Activated CD8-positive, alpha-beta T cell treated with anti-CD3 and anti-CD28 coated beads, Interleukin-2, amount 10 ng/mL, durations not matched to agents 7 days and 5 days (primary cell): ENCODE results near the gene DDX21. TPM values are rescaled to one million over a fixed set of nuclear protein-coding genes. Genes with fewer than 3 reads are reported as not detected.
"Not testable (repeated sequence)": the region's sequence is repeated elsewhere in the genome, so short reads cannot be mapped to it uniquely, and the experiment has no call there.

Experiments
- ATAC-seq: fragments of 150-1000 bp; cut with Tn5 transposase; one replicate; pipeline ENCODE4 v1.10.0; 2021; ENCODE audit warnings: moderate library complexity
- CTCF ChIA-PET: fragments of 350-600 bp; sonication (Branson Sonifier 250); formaldehyde crosslinking; loops from one replicate; lab custom pipeline; 2021; ENCODE audit warnings: antibody characterized with exemption; lab: Charles Lee
- POLR2A ChIA-PET: fragments of 350-600 bp; sonication (Branson Sonifier 250); formaldehyde crosslinking; loops from one replicate; lab custom pipeline; 2021; ENCODE audit warnings: antibody characterized with exemption; lab: Charles Lee
- DNase-seq: peaks from one replicate; pipeline ENCODE4 v3.0.0-alpha.2; 2020
- H3K27ac Mint-ChIP-seq: one replicate; pipeline ENCODE4 v1.8.0; 2021; ENCODE audit warnings: mild to moderate bottlenecking, mixed read lengths
- H3K27me3 Mint-ChIP-seq: one replicate; pipeline ENCODE4 v1.8.0; 2021; ENCODE audit warnings: low read depth, mixed read lengths
- H3K36me3 Mint-ChIP-seq: one replicate; pipeline ENCODE4 v1.8.0; 2021; ENCODE audit warnings: low read depth, mixed read lengths
- H3K4me1 Mint-ChIP-seq: one replicate; pipeline ENCODE4 v1.8.0; 2021; ENCODE audit warnings: low read depth, mixed read lengths
- H3K4me3 Mint-ChIP-seq: one replicate; pipeline ENCODE4 v1.8.0; 2021; ENCODE audit warnings: mild to moderate bottlenecking, mixed read lengths
- H3K9me3 Mint-ChIP-seq: one replicate; pipeline ENCODE4 v1.8.0; 2022; ENCODE audit warnings: mixed read lengths; ENCODE audit not compliant: insufficient read depth
- total RNA-seq, 2 experiments: library from RNA; stranded (reverse); gene quantifications; one replicate each; pipeline ENCODE4 v1.2.3, GENCODE V29; 2021

Gene DDX21
- 10 to 100 TPM; 94.7 to 94.9 TPM for total RNA-seq

DNA sequence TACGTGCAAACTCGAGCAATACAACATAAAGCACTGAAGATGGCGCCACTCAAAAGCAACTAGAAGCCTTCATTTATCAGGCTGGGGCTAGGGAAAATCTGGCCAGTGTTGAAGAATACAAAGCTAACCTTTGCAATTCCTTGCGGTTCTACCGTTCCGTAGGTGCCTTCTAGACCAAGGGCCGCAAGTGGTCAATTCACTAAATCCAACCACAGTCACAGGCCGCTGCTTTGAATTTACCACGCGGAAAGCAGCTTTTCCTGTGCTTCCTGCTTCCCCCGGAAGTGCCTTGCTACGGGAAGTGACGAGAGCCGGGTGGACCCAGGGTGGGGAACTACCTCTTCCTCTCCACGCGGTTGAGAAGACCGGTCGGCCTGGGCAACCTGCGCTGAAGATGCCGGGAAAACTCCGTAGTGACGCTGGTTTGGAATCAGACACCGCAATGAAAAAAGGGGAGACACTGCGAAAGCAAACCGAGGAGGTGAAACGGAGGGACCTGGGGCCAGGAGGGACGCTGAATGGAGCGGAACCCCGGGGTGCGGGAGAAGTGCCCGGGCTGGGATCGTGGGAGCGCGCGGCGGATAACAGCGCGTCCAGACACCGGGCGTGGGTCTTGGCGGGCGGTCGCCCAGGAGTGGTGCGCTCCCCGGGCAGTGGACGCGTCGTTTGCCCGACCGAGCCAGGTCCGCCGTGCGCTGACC lies at the start of gene DDX21:
Gene DDX21, plus strand, starts transcription at position 339 of the 701 bp plus-strand sequence. Its CDS starts 56 bp downstream, at position 395.
- H3K9me3 Mint-ChIP-seq, result no peaks in the 10 kb centered on the region
- peaks cover 40% of the 10 kb centered on the region for H3K36me3 Mint-ChIP-seq
- CTCF ChIA-PET, result interaction anchor here (0.7 to 2.7 kb wide), 29 partner anchors 9 to 534 kb away, joined by 3 to 34 read pairs (median 5); partner anchors contain the start of gene STOX1
- DNase-seq (peak; percentile 94), ATAC-seq (peak; percentile 85)
- peak within 1 kb of the TSS; percentile 100 for H3K4me3 Mint-ChIP-seq
- peak within 1 kb of the TSS; percentile 100 for H3K27ac Mint-ChIP-seq
- H3K27me3 Mint-ChIP-seq, result no peaks in the 10 kb centered on the region
- H3K4me1 Mint-ChIP-seq, result peaks cover 31% of the 10 kb centered on the region
- POLR2A ChIA-PET, result interaction anchor here (0.6 to 2.3 kb wide), 21 partner anchors 9 to 273 kb away, joined by 3 to 11 read pairs (median 4); partner anchors contain the start of genes DDX50 and STOX1

DNA sequence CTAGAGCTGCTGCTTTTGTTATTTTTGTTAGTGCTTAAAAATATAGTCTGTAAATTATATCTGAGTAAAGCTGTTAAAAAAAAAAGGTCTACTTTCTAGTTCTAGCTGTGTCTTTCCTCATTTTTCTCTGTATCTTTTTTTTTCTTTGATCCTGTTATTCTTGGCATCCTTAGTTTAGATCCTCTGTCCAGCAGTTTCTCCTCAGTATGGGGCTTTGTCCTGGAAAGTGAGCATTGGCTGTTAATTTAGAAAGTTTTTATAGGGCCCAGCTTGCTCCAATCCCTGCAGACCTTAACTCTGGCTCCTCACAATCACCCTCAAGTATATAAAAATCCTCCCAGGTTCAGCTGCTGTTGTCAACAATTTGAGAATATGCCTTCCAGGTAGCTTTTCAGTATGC lies 31.4 kb upstream of the DDX21 start:
- Mint-ChIP-seq H3K4me1 (no peaks in the 10 kb centered on the region), H3K4me3 (no peak overlapping the region), H3K27ac (peak overlapping the region; percentile 51), H3K27me3 (no peaks in the 10 kb centered on the region), H3K36me3 (peaks cover 38% of the 10 kb centered on the region), H3K9me3 (no peaks in the 10 kb centered on the region)
- CTCF ChIA-PET, result interaction anchor here (1.1 kb wide), 1 partner anchor 10 kb away, joined by 3 read pairs; no protein-coding TSS in a partner anchor
- POLR2A ChIA-PET, result no interaction called here
- no peak for DNase-seq
- ATAC-seq, result no peak

DNA sequence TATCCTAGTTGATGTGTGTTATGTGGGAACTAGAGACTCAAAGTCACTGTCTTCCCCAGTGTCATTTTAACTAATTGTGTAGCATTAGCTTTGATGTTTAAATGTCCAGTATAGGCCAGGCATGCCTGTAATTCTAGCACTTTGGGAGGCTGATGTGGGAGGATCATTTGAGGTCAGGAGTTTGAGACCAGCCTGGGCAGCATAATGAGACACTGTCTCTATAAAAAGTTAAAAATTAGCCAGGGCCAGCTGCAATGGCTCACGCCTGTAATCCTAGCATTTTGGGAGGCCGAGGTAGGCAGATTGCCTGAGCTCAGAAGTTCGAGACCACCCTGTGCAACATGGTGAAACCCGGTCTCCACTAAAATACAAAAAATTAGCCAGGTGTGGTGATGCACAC lies 30.5 kb upstream of the DDX21 start:
- Mint-ChIP-seq H3K9me3 (no peaks in the 10 kb centered on the region), H3K27ac (no peak overlapping the region), H3K27me3 (no peaks in the 10 kb centered on the region), H3K36me3 (peaks cover 33% of the 10 kb centered on the region), H3K4me1 (no peaks in the 10 kb centered on the region), H3K4me3 (no peak overlapping the region)
- ChIA-PET POLR2A (interaction anchor here (1.1 kb wide), 1 partner anchor 25 kb away, joined by 3 read pairs; no protein-coding TSS in a partner anchor), CTCF (no interaction called here)
- ATAC-seq, result no peak
- DNase-seq, result no peak

DNA sequence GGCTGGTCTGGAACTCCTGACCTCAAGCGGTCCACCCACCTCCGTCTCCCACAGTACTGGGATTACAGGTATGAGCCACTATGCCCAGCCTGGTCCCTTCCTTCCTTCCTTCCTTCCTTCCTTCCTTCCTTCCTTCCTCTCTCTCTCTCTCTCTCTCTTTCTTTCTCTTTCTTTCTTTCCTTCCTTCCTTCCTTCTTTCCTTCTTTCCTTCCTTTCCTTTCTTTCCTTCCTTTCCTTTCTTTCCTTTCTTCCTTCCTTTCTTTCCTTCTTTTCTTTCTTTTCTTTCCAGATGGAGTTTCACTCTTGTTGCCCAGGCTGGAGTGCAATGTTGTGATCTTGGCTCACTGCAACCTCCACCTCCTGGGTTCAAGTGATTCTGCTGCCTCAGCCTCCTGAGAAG lies 26.8 kb upstream of the DDX21 start:
- H3K27me3 Mint-ChIP-seq, DNase-seq, H3K4me3 Mint-ChIP-seq, ATAC-seq, H3K4me1 Mint-ChIP-seq, H3K9me3 Mint-ChIP-seq, CTCF ChIA-PET, POLR2A ChIA-PET: not testable (repeated sequence)
- peaks cover 40% of the 10 kb centered on the region for H3K36me3 Mint-ChIP-seq
- H3K27ac Mint-ChIP-seq, result peak overlapping the region; percentile 61

DNA sequence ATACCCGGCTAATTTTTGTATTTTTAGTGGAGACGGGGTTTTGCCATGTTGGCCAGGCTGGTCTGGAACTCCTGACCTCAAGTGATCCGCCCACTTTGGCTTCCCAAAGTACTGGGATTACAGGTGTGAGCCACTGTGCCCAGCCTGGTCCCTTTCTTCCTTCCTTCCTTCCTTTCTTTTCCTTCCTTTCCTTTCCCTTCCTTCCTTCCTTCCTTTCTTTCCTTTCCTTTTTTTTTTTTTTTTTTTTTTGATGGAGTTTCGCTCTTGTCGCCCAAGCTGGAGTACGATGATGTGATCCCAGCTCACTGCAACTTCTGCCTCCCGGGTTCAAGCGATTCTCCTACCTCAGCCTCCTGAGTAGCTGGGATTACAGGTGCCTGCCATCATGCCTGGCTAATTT lies 26.1 kb upstream of the DDX21 start:
- H3K36me3 Mint-ChIP-seq, result peaks cover 36% of the 10 kb centered on the region
- ATAC-seq, CTCF ChIA-PET, DNase-seq, POLR2A ChIA-PET, H3K4me3 Mint-ChIP-seq, H3K27me3 Mint-ChIP-seq, H3K27ac Mint-ChIP-seq, H3K9me3 Mint-ChIP-seq, H3K4me1 Mint-ChIP-seq: not testable (repeated sequence)

DNA sequence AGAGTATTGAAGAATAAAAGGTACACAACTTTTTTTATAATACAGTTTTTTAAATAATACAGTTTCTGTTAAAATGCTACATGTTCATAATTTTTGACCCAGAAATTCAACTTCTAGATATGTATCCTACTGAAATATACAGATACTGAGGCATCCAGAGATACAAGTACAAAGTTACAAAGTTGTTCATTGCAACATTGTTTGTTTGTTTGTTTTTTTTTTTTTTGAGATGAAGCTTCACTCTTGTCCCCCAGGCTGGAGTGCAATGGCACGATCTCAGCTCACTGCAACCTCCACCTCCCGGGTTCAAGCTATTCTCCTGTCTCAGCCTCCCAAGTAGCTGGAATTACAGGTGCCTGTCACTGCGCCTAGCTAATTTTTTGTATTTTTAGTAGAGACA lies 23.1 kb upstream of the DDX21 start:
- H3K9me3 Mint-ChIP-seq, H3K27me3 Mint-ChIP-seq, H3K27ac Mint-ChIP-seq, ATAC-seq, H3K4me1 Mint-ChIP-seq, POLR2A ChIA-PET, DNase-seq, H3K4me3 Mint-ChIP-seq: not testable (repeated sequence)
- CTCF ChIA-PET, result interaction anchor here (1.1 kb wide), 1 partner anchor 22 kb away, joined by 3 read pairs; no protein-coding TSS in a partner anchor
- peaks cover 39% of the 10 kb centered on the region for H3K36me3 Mint-ChIP-seq

DNA sequence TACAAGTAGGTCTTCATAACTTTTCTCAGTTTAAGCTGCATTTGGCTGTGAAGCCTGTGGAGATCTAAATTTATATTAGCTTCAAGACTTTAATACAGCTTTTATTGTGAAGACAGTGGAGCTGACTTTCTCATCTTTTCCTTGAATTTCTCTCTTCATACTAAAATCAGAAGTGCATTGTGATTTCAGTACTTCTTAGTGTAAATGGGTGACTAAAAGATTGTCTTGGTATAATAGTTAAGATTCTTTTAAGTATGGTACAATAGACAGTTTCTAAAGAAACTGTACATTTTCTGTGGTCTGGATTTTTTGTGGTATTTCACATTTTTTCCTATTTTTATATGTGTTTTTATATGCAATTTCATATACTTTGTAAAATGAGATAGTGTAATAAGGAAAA lies 21.0 kb upstream of the DDX21 start:
- no peaks in the 10 kb centered on the region for H3K9me3 Mint-ChIP-seq
- ATAC-seq (no peak), DNase-seq (no peak)
- no peaks in the 10 kb centered on the region for H3K27me3 Mint-ChIP-seq
- no peak overlapping the region for H3K4me3 Mint-ChIP-seq
- peaks cover 5% of the 10 kb centered on the region for H3K4me1 Mint-ChIP-seq
- POLR2A ChIA-PET, result no interaction called here
- peaks cover 49% of the 10 kb centered on the region for H3K36me3 Mint-ChIP-seq
- H3K27ac Mint-ChIP-seq, result no peak overlapping the region
- CTCF ChIA-PET, result no interaction called here

DNA sequence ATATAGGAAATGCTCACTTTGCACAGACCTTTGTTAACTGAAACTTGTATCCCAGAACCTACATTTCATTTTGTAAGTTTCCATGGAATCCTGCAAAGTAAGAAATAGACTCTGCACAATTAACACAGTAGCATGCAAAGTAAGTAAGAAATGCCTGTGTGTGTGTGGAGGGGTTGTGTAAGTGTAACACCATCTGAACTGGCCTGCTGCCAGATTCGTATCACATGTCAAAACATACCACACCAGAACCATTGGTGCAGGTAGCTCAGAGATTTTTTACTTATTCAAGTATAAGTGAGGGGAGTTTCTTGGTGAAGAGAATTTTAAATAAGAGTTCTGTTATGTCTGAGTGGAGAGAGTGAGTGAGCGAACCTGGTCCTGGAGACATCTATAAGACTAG lies 17.9 kb upstream of the DDX21 start:
- H3K4me1 Mint-ChIP-seq, result peaks cover 3% of the 10 kb centered on the region
- H3K9me3 Mint-ChIP-seq, result no peaks in the 10 kb centered on the region
- no peak for DNase-seq
- ChIA-PET CTCF (interaction anchor here (2.5 kb wide), 1 partner anchor 18 kb away, joined by 5 read pairs; the partner anchor contains the start of gene DDX21), POLR2A (no interaction called here)
- no peak overlapping the region for H3K4me3 Mint-ChIP-seq
- no peak for ATAC-seq
- H3K27me3 Mint-ChIP-seq, result no peaks in the 10 kb centered on the region
- no peak overlapping the region for H3K27ac Mint-ChIP-seq
- peaks cover 35% of the 10 kb centered on the region for H3K36me3 Mint-ChIP-seq

DNA sequence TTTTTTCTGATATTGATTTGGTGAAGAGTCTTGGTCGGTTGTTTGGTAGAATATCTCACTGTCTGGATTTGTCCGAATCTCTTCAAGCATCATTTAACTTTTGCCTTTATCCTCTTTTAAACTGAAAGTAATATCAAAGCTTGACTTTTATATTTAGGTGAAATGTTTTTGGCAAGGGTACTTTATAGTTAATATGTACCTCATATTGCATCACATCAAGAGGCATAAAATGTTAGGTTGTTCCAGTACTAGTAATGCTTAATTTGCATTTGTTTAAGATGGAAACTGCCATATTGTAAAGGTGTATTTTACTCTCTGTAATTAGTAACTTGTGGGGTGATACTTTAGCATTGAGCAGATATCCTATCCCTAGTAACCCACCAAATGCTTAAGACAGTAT lies 17.1 kb upstream of the DDX21 start:
- ChIA-PET CTCF (no interaction called here), POLR2A (no interaction called here)
- Mint-ChIP-seq H3K27me3 (no peaks in the 10 kb centered on the region), H3K36me3 (peaks cover 35% of the 10 kb centered on the region), H3K27ac (no peak overlapping the region), H3K4me1 (peaks cover 3% of the 10 kb centered on the region), H3K4me3 (no peak overlapping the region), H3K9me3 (no peaks in the 10 kb centered on the region)
- ATAC-seq, result no peak
- no peak for DNase-seq

DNA sequence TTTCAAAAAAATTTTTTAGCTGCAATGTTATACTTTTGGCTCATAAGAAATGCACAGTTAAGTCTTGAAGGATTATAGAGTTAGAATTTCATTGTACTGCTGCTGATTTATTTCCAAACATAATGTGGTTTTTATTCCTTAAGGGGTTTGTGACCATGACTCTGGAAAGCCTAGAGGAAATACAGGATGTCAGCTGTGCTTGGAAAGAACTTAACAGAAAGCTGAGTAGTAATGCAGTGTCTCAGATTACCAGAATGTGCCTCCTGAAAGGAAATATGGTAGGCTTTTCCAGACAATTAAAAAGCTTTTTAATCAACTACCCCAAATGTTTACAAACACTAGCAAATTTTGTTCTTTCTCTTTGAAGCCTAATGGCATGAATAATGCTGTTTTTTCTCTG lies 15.1 kb upstream of the DDX21 start:
- H3K27ac Mint-ChIP-seq, H3K9me3 Mint-ChIP-seq, H3K4me1 Mint-ChIP-seq, H3K4me3 Mint-ChIP-seq, H3K27me3 Mint-ChIP-seq, DNase-seq, POLR2A ChIA-PET, ATAC-seq: not testable (repeated sequence)
- CTCF ChIA-PET, result interaction anchor here (1.3 to 3.4 kb wide), 2 partner anchors 15 to 29 kb away, joined by 3 to 17 read pairs; partner anchors contain the start of gene DDX21
- peaks cover 35% of the 10 kb centered on the region for H3K36me3 Mint-ChIP-seq

DNA sequence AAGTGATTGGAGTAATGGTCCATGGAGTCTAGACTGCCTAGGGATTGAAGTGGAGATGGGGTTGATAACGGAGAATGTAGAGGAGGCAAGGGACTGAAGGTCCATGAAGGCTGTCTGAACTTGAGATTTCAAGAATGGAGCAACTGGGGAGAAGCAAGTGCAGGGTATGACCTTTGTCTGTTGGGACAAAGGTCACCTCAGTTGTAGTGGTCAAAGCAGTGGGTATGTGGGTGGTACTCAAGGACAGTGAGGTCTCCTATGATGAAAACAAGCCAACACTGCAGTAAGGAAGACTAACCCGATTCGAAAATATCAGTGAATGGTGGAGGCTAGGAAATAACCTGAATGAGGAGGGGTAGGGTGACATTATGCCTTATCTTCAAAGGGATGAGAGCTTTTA lies 5.4 kb upstream of the DDX21 start:
- CTCF ChIA-PET, result interaction anchor here (1.4 kb wide), 1 partner anchor 36 kb away, joined by 5 read pairs; no protein-coding TSS in a partner anchor

DNA sequence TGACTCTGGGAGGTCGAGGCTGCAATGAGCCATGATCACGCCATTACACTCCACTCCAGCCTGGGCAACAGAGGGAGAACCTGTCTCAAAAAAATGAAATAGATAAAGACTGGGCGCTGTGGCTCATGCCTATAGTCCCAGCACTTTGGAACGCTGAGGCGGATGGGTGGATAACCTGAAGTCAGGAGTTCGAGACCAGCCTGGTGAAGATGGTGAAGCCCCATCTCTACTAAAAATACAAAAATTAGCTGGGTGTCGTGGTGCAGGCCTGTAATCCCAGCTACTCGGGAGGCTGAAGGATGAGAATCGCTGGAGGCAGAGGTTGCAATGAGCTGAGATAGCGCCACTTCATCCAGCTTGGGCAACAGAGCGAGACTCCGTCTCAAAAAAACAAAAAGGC lies 1.1 kb upstream of the DDX21 start:
- H3K4me1 Mint-ChIP-seq, result peaks cover 28% of the 10 kb centered on the region
- no peak for DNase-seq
- H3K4me3 Mint-ChIP-seq, result peak overlapping the region; percentile 61
- ChIA-PET POLR2A (interaction anchor here (0.6 to 2.3 kb wide), 11 partner anchors 9 to 246 kb away, joined by 3 to 11 read pairs (median 5); partner anchors contain the start of gene DDX50), CTCF (interaction anchor here (0.7 to 2.7 kb wide), 18 partner anchors 8 to 274 kb away, joined by 3 to 34 read pairs (median 5); no protein-coding TSS in a partner anchor)
- no peaks in the 10 kb centered on the region for H3K27me3 Mint-ChIP-seq
- peak overlapping the region; percentile 80 for H3K27ac Mint-ChIP-seq
- H3K9me3 Mint-ChIP-seq, result no peaks in the 10 kb centered on the region
- no peak for ATAC-seq
- peaks cover 37% of the 10 kb centered on the region for H3K36me3 Mint-ChIP-seq

More for the DNA sequence above, 5.4 kb upstream of the DDX21 start:
- H3K27me3 Mint-ChIP-seq, result no peaks in the 10 kb centered on the region
- POLR2A ChIA-PET, result no interaction called here
- peaks cover 3% of the 10 kb centered on the region for H3K4me1 Mint-ChIP-seq
- no peak for ATAC-seq
- DNase-seq, result no peak
- no peak overlapping the region for H3K27ac Mint-ChIP-seq
- no peak overlapping the region for H3K4me3 Mint-ChIP-seq
- no peaks in the 10 kb centered on the region for H3K9me3 Mint-ChIP-seq
- H3K36me3 Mint-ChIP-seq, result peaks cover 29% of the 10 kb centered on the region
